ENCODE data around the gene SWAP70.
"Not testable (repeated sequence)": the region's sequence is repeated elsewhere in the genome, so short reads cannot be mapped to it uniquely, and the experiment has no call there.

SWAP70 gene

GRCh38 chr11:9726321-9727022 lies 62.6 kb downstream of the SWAP70 start:
- DNase-seq = peak; percentile 34

- no peak for DNase-seq
Observed at GRCh38 chr11:9728058-9728457, 64.2 kb downstream of the SWAP70 start.

- no peak for DNase-seq
Observed at GRCh38 chr11:9731256-9731655, 67.4 kb downstream of the SWAP70 start.

GRCh38 chr11:9732453-9732852 lies 68.6 kb downstream of the SWAP70 start:
- DNase-seq = no peak

- DNase-seq = no peak
Observed at GRCh38 chr11:9733212-9733611, 69.3 kb downstream of the SWAP70 start.

GRCh38 chr11:9735236-9735635 lies 71.4 kb downstream of the SWAP70 start:
- no peak for DNase-seq

GRCh38 chr11:9735919-9736318 lies 72.0 kb downstream of the SWAP70 start:
- no peak for DNase-seq

- DNase-seq = no peak
Observed at GRCh38 chr11:9736365-9736764, 72.5 kb downstream of the SWAP70 start.

GRCh38 chr11:9738116-9738515 lies 74.2 kb downstream of the SWAP70 start:
- peak; percentile 8 for DNase-seq

- DNase-seq = no peak
Observed at GRCh38 chr11:9738707-9739106, 74.8 kb downstream of the SWAP70 start.

GRCh38 chr11:9739123-9739900 lies 75.4 kb downstream of the SWAP70 start:
- DNase-seq = no peak

- no peak for DNase-seq
Observed at GRCh38 chr11:9740202-9740883, 76.5 kb downstream of the SWAP70 start.

- DNase-seq = no peak
Observed at GRCh38 chr11:9741260-9741659, 77.4 kb downstream of the SWAP70 start.

- not testable (repeated sequence) for DNase-seq
Observed at GRCh38 chr11:9743512-9743911, 79.6 kb downstream of the SWAP70 start.

GRCh38 chr11:9745411-9746211 lies 81.7 kb downstream of the SWAP70 start:
- DNase-seq = no peak

- no peak for DNase-seq
Observed at GRCh38 chr11:9747229-9747628, 83.4 kb downstream of the SWAP70 start.

GRCh38 chr11:9747828-9748227 lies 84.0 kb downstream of the SWAP70 start:
- no peak for DNase-seq

- DNase-seq = no peak
Observed at GRCh38 chr11:9748361-9748970, 84.6 kb downstream of the SWAP70 start.

- no peak for DNase-seq
Observed at GRCh38 chr11:9750551-9750950, 86.7 kb downstream of the SWAP70 start.

- DNase-seq = no peak
Observed at GRCh38 chr11:9752091-9752490, 88.2 kb downstream of the SWAP70 start.

- DNase-seq = no peak
Observed at GRCh38 chr11:9753021-9753420, 89.1 kb downstream of the SWAP70 start.

GRCh38 chr11:9754010-9754471 lies 90.2 kb downstream of the SWAP70 start:
- no peak for DNase-seq
